Natural killer cell (primary cell): ENCODE data around the gene PARVG. TPM values are rescaled to one million over a fixed set of nuclear protein-coding genes. Genes with fewer than 3 reads are reported as not detected.

ENCODE experiments used
- ATAC-seq, 3 donors: fragments of 150-1000 bp in 2 of 3; fragments of 200-7000 bp in 1 of 3; cut with Tn5 transposase; 1 replicate in 1 of 3; 2 replicates in 2 of 3; pipeline ENCODE4 v1.10.0; 2021; ENCODE audit warnings: mild to moderate bottlenecking in 2 of 3, moderate library complexity in 2 of 3
- DNase-seq, 2 donors: peaks; one replicate each; pipeline versions ENCODE4 v3.0.0 to v3.0.0-alpha.2; 2013 to 2021; ENCODE audit warnings: mixed read lengths in 1 of 2
- H3K27ac ChIP-seq: one replicate; pipeline ENCODE4 v1.5.1; 2013; ENCODE audit warnings: mild to moderate bottlenecking, low read length
- H3K27me3 ChIP-seq: one replicate; pipeline ENCODE4 v1.6.1; 2013; ENCODE audit warnings: low read length; ENCODE audit not compliant: control insufficient read depth, insufficient read depth
- H3K36me3 ChIP-seq: one replicate; pipeline ENCODE4 v1.6.1; 2013; ENCODE audit warnings: low read length; ENCODE audit not compliant: control insufficient read depth, insufficient read depth
- H3K4me1 ChIP-seq: one replicate; pipeline ENCODE4 v1.6.1; 2013; ENCODE audit warnings: low read length; ENCODE audit not compliant: control insufficient read depth, insufficient read depth
- H3K4me3 ChIP-seq: one replicate; pipeline ENCODE4 v1.5.1; 2013; ENCODE audit warnings: low read length
- H3K9me3 ChIP-seq: one replicate; pipeline ENCODE4 v1.6.1; 2013; ENCODE audit warnings: low read length; ENCODE audit not compliant: control insufficient read depth, insufficient read depth
- H3K27ac Mint-ChIP-seq, 2 donors: one replicate each; pipeline ENCODE4 v1.8.0; 2022; ENCODE audit warnings: mild to moderate bottlenecking in 2 of 2, mixed read lengths in 2 of 2, moderate library complexity in 1 of 2
- H3K27me3 Mint-ChIP-seq, 2 donors: one replicate each; pipeline ENCODE4 v1.8.0; 2022; ENCODE audit warnings: low read depth in 2 of 2, mixed read lengths in 2 of 2
- H3K36me3 Mint-ChIP-seq: one replicate; pipeline ENCODE4 v1.8.0; 2022; ENCODE audit warnings: mixed read lengths
- H3K4me1 Mint-ChIP-seq, 2 donors: one replicate each; pipeline ENCODE4 v1.8.0; 2022; ENCODE audit warnings: mixed read lengths in 2 of 2
- H3K4me3 Mint-ChIP-seq: one replicate; pipeline ENCODE4 v1.8.0; 2022; ENCODE audit warnings: mild to moderate bottlenecking, moderate library complexity, mixed read lengths
- H3K9me3 Mint-ChIP-seq, 2 donors: one replicate each; pipeline ENCODE4 v1.8.0; 2022; ENCODE audit warnings: mixed read lengths in 2 of 2
- WGBS: methylation state at CpG from one replicate; pipeline ENCODE4 v1.1.7; 2013; ENCODE audit warnings: missing lambda C conversion rate; ENCODE audit not compliant: insufficient coverage; 5-methylcytosine and 5-hydroxymethylcytosine counted together
- intact Hi-C: fragments of 100-400 bp; cut with micrococcal nuclease; formaldehyde crosslinking; loops from one replicate; pipeline ENCODE4 v1.14.2; 2022
- total RNA-seq, 4 donors: library from RNA; stranded (reverse); fragments of 120-200 nt in 1 of 4; gene quantifications; one replicate each; pipeline versions ENCODE4 v1.2.3 to v1.2.4, GENCODE V29; 2013 to 2022
- TF ChIP-seq, protein P1 (sequence below): fragments of 200-600 bp; IDR thresholded peaks from one replicate; pipeline ENCODE4 v1.8.0; 2022; ENCODE audit warnings: antibody characterized with exemption

The PARVG gene
- total RNA-seq, 3 donors from 2014 or later (not counting 1 experiment from before 2014, with no cell fraction given), result 130 to 146 (median 131) TPM

DNA sequence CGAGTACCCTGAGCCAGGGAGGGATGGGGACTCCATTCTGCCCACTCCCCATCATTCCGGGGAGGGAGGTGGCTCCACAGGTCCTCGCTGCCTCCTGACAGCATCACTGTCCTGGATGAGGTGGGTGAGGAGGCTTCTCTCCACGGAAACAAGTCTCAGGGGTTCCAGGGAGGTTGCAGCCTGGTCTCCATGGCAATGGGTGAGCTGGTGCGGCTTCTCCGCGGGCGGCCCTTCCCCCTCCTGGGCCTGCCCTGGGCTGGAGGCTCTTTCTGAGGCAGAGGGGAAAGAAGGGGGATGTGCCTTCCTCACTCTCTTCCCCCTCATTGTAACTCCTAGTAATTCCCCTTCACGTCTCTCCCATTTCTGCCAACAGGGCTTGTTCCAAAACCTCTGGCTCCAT, 37.1 kb upstream of the PARVG start:
- no peaks in the 10 kb centered on the region for H3K36me3 ChIP-seq
- Mint-ChIP-seq H3K27me3 (peaks cover 0 to 5% of the 10 kb centered on the region in 2 donors), H3K4me3 (no peak overlapping the region), H3K4me1 (no peaks in the 10 kb centered on the region), H3K36me3 (no peaks in the 10 kb centered on the region), H3K9me3 (no peaks in the 10 kb centered on the region), H3K27ac (no peak overlapping the region)
- H3K27ac ChIP-seq, result no peak overlapping the region
- DNase-seq (no peak), ATAC-seq (no peak)
- H3K4me3 ChIP-seq, result no peak overlapping the region
- no peaks in the 10 kb centered on the region for H3K27me3 ChIP-seq
- intact Hi-C loops, result no loop called here
- WGBS, result 89% methylated on average over 4 of the region's 9 CpGs
- H3K4me1 ChIP-seq, result no peaks in the 10 kb centered on the region
- H3K9me3 ChIP-seq, result no peaks in the 10 kb centered on the region
- TF ChIP-seq, protein P1, sequence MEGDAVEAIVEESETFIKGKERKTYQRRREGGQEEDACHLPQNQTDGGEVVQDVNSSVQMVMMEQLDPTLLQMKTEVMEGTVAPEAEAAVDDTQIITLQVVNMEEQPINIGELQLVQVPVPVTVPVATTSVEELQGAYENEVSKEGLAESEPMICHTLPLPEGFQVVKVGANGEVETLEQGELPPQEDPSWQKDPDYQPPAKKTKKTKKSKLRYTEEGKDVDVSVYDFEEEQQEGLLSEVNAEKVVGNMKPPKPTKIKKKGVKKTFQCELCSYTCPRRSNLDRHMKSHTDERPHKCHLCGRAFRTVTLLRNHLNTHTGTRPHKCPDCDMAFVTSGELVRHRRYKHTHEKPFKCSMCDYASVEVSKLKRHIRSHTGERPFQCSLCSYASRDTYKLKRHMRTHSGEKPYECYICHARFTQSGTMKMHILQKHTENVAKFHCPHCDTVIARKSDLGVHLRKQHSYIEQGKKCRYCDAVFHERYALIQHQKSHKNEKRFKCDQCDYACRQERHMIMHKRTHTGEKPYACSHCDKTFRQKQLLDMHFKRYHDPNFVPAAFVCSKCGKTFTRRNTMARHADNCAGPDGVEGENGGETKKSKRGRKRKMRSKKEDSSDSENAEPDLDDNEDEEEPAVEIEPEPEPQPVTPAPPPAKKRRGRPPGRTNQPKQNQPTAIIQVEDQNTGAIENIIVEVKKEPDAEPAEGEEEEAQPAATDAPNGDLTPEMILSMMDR, result no peak

DNA sequence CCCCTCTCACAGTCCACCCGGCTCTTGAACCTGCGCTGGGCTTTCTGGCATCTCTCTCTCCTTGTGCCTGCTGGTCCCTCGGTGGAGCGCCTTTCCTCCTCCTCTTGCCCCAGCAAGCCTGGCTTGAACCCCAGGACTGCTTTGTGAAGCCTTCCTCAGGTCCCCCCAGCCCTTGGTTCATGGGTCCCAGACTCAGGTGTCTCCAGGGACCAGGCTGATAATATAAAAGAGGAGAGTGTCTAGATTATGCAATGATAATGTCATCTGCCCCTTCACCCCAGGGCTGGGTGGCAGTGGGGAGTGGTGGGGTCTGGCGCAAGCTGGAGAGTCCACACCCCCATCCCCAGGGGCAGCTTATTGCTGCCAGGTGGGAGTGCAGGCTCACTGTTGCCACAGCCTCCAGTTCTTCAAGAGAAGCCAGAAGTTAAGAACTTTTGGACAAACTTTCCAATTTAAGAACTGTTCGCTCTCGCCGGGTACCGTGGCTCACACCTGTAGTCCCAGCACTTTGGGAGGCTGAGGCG, 36.6 kb upstream of the PARVG start:
- intact Hi-C loops, result no loop called here
- TF ChIP-seq, protein P1, result no peak

DNA sequence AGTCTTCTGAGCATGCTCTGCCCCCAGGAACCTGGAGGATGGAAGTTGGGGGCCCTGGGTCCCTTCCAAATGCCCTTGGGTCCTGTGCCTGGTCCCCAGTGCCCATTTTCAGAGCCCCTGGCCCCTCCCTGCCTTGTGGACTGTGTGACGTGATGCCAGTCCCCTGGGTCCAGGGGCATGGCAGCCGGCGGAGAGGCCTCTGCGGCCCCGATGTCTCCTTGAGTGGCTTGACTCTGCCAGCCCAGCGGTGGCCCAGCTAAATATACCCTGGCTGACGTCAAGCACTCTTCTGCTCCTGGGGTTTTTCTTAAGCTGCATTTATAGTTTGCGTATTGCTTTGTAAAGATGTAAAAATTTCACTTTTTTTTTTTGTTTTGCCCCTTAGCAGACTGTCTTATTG, 35.2 kb upstream of the PARVG start:
- Histone ChIP-seq H3K9me3 (no peaks in the 10 kb centered on the region), H3K4me1 (no peaks in the 10 kb centered on the region), H3K27ac (no peak overlapping the region), H3K4me3 (no peak overlapping the region), H3K27me3 (no peaks in the 10 kb centered on the region), H3K36me3 (no peaks in the 10 kb centered on the region)
- Mint-ChIP-seq H3K36me3 (no peaks in the 10 kb centered on the region), H3K27ac (no peak overlapping the region), H3K4me3 (no peak overlapping the region), H3K27me3 (peaks cover 0 to 9% of the 10 kb centered on the region in 2 donors), H3K9me3 (no peaks in the 10 kb centered on the region), H3K4me1 (no peaks in the 10 kb centered on the region)
- intact Hi-C loops, result no loop called here
- 82% methylated on average over 8 of the region's 8 CpGs for WGBS
- DNase-seq (no peak), ATAC-seq (no peak)
- TF ChIP-seq, protein P1, result no peak

More for the DNA sequence above, 36.6 kb upstream of the PARVG start:
- 87% methylated on average over 10 of the region's 10 CpGs for WGBS
- DNase-seq (no peak), ATAC-seq (no peak)
- H3K9me3 Mint-ChIP-seq, result no peaks in the 10 kb centered on the region
- Histone ChIP-seq H3K4me1 (no peaks in the 10 kb centered on the region), H3K36me3 (no peaks in the 10 kb centered on the region), H3K27me3 (no peaks in the 10 kb centered on the region), H3K9me3 (no peaks in the 10 kb centered on the region), H3K27ac (no peak overlapping the region), H3K4me3 (no peak overlapping the region)
- no peaks in the 10 kb centered on the region for H3K4me1 Mint-ChIP-seq
- H3K36me3 Mint-ChIP-seq, result no peaks in the 10 kb centered on the region
- no peak overlapping the region for H3K4me3 Mint-ChIP-seq
- no peak overlapping the region for H3K27ac Mint-ChIP-seq
- peaks cover 0 to 5% of the 10 kb centered on the region in 2 donors for H3K27me3 Mint-ChIP-seq
